GM21526 (cell line): ENCODE data around the gene LILRA5.
"Not testable (repeated sequence)": the region's sequence is repeated elsewhere in the genome, so short reads cannot be mapped to it uniquely, and the experiment has no call there.

Experiments
- ATAC-seq: cut with Tn5 transposase; IDR thresholded peaks from one replicate; pipeline ENCODE4 v1.9.1; 2021; ENCODE audit warnings: moderate library complexity; ENCODE audit not compliant: unreplicated experiment, low FRiP score

The LILRA5 gene

DNA sequence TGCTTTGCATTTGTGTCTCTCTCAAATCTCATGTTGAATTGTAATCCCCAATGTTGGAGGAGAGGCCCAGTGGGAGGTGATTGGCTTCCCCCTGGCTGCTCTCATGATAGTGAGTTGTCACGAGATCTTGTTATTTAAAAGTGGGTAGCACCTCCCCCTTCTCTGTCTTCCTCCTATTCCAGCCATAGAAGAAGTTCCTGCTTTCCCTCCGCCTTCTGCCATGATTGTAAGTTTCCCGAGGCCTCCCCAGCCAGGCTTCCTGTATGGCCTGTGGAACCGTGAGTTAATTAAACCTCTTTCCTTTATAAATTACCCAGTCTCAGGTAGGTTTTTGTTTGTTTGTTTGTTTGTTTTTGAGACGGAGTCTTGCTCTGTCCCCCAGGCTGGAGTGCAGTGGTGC lies 22.2 kb upstream of the LILRA5 start:
- ATAC-seq: no peak

DNA sequence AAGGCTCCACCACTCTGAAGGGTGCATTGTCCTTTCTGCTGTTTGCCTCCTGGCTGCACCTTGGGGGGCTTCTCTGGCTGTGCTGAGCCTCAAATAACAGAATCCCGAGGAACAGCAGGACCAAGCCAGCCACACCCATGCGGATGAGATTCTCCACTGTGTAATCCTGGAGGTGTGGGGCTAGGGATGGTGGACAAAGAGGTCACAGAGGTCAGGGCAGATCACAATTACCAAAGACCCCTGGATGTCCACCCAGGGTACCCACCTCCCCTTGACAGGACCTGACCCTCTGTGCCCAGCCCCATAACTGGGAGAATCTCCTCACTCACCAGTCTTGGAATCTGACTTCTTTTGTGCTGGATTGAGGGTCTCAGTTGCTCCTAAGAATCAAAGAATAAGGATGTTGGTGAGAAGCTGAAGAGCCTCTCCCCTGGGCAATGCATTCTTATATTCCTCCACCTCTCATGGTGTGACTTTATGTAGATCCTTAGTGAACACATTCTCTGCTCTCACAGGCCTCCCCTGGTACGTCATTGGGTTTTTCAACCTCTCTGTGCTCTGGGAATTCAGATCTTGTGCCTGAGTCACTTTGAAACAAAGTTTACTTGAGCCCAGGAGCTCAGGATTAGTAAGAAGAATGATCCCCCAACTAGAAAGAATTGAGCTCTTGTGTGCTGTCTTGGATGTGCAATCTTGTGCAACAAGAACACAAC lies 20.8 kb upstream of the LILRA5 start:
- no peak for ATAC-seq

DNA sequence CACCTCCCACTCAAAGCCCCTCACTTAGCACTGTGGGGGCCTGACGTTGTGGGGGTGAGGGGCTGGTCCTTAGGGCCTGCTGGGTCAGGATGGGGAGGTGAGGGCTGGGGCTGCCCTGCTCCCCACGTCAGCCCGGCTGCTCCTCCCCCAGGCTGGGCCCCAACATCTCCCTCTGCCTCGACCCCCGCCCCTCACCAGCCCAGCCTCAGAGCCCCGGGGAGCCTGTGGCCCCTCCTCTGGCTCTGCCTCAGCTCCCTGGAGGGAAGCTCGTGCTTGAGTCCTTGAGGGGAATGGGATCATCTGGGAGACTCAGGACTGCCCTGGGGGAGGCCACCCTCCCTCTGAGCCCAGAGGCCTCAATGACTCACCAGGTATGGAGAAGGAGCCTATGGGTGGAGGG lies 19.2 kb upstream of the LILRA5 start:
- ATAC-seq: no peak

DNA sequence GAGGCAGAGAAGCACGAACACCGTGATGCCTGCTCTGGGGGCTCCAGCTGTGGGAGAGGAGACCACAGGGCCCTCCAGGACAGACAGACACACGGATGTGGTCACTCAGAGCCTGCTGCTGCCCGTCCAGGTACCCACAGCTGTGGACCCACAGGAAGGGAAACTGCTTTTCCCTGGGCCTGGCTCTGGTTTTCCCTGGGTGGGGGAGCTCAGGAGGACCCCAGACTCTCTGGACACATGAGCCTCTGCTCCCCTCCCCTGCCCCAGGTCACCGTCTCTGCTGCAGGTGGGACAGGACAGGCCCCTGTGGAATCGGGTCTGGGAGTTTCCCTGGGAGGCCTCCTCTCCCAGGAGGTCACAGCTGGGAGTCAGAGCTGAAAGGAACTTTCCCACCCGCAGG lies 18.7 kb upstream of the LILRA5 start:
- ATAC-seq: no peak

DNA sequence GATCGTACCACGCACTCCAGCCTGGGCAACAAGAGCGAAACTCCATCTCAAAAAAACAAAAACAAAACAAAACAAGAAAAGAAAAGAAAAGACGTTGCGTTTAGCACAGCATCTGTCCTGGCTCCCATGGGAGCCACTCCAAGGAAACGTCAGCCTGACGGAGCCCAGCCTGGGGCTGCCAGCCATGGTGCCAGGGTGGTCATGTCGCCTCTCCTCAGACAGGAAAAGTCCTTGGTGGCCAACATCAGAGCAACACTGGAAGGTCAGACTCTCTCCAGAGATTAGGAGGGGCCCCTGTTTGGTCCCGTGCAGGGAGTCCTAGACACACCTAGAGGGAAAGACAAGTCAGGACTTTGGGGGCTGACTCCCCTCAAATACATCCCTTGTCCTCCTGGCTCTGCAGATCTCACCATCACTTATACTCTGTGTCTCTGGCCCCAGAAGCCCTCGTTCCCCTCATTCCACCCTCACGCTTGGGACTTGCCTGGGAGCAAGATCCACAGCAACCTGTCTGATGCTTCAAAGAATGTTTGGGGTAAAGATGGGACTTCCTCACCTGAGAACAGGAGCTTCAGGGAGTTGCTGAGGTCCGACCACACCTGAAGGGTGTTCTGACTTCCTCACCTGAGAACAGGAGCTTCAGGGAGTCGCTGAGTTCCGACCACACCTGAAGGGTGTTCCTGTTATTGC lies 16.7 kb upstream of the LILRA5 start:
- no peak for ATAC-seq

DNA sequence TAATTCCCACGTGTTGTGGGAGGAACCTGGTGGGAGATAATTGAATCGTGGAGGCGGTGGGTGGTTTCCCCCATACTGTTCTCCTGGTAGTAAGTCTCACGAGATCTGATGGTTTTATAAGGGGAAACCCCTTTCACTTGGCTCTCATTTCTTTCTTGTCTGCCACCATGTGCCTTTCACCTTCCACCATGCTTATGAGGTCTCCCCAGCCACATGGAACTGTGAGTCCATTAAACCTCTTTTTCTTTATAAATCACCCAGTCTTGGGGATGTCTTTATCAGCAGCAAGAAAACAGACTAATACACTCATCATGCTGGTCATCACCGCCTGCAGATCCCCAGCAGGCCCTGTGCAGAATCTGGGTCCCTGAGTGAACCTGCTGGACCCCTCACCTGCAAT lies 15.8 kb upstream of the LILRA5 start:
- ATAC-seq: not testable (repeated sequence)

DNA sequence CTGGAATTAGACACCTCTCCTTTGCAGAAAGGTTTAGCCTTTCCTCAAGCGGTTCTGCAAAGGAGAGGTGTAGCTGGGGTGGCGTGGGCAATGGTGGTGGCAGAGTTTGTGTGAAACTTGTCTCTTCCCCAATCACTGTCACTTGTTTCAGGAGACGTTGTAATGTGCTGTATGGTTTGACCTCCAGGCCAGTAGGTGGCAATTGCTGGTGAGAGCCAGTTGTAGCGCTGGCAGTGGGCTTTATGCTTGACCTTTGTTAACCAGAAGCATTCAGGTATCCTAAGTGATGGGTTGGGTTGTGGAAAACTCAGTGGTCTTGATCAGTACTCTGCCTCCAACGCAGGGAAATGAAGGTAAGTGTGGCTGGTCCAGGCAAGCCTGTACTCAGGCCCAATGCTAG lies 12.7 kb upstream of the LILRA5 start:
- no peak for ATAC-seq

DNA sequence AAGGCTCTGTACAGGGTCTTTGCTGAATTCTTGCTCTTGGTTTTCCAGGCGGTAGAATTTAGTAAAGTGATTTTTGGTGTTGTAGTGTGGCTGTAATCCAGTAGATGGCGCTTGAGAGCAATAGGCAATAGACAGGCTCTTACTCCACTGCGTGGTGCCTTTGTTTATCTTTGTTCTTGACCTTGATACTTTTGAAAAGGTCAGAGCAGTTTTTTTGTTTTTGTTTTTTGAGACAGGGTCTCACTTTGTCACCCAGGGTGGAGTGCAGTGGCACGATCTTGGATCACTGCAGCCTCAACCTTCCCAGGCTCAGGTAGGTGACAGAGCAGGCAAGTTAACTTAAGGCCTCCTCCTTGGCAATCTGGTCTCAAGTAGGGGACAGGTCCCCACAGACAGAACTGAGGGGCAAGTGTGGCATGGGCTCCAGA lies 12.2 kb upstream of the LILRA5 start:
- ATAC-seq: no peak

DNA sequence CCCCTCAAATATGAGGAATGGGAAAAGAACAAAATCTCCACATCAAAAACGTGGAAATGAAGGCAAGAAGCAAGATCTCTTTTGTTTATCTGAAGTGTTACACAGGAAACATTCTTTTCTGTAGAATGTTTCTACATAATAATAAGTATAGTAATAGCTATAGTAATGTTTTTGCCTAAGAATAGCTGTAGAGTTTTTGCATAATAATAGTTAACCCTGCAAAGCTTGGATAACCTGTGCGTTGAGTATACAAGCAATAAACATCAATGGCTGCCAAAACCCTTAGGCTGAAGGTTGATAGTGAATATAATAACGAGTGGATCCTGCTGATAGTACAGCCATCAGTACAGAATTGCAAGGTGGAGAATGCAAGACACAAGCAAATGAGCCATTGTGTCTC lies 11.1 kb upstream of the LILRA5 start:
- no peak for ATAC-seq

DNA sequence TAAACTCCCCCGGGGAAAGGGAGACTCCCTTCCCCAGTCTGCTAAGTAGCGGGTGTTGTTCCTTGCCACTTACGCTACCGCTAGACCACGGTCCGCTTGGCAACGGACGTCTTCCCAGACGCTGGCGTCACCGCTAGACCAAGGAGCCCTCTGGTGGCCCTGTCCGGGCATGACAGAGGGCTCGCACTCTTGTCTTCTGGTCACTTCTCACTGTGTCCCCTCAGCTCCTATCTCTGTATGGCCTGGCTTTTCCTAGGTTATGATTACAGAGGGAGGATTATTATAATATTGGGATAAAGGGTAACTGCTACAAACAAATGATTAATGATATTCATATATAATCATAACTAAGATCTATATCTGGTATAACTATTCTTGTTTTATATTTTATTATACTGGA lies 10.0 kb upstream of the LILRA5 start:
- not testable (repeated sequence) for ATAC-seq

DNA sequence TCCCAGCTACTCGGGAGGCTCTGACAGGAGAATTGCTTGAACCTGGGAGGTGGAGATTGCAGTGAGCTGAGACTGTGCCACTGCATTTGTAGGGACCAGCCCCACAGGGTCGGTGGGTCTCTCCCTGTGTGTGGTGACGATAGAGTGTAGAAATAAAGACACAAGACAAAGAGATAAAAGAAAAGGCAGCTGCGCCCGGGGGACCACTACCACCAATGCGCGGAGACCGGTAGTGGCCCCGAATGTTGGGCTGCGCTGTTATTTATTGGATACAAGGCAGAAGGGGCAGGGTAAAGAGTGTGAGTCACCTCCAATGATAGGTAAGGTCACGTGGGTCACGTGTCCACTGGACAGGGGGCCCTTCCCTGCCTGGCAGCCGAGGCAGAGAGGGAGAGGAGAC lies 9.3 kb upstream of the LILRA5 start:
- not testable (repeated sequence) for ATAC-seq

DNA sequence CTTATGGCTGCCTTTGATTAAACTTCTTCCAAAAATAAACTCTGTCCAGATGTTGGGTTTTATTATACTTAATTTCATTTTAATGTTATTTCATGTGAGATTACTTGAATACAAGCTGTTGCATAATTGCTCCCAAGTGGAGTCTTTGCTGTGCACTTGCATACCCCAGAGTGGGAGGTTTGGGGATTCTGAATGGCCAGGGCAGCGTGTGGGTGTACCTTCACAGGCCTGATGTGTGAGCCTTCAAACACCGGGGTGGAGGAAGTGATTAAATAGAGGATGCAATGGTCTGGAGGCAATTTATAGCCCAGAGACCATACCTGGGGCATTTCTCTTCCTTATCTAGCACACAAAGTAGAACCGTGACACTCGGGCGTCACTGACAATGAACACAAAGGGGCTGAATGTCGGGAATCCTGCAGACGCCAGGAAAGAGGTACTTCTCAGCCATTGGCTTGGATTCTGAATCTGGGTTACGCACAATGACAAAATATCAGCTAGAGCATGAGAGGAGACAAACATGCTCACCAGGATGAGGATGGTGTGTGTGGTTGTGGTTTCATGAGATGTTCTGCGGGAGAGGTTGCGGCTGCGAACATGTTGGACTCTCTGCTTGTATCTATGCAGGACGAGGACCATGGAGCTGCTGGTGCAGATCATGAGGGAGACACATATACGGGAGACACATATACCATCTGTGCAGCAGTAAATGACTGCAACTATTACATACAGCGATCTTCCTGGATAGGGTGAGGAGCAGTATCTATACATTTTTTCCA lies 7.1 kb upstream of the LILRA5 start:
- ATAC-seq: no peak

DNA sequence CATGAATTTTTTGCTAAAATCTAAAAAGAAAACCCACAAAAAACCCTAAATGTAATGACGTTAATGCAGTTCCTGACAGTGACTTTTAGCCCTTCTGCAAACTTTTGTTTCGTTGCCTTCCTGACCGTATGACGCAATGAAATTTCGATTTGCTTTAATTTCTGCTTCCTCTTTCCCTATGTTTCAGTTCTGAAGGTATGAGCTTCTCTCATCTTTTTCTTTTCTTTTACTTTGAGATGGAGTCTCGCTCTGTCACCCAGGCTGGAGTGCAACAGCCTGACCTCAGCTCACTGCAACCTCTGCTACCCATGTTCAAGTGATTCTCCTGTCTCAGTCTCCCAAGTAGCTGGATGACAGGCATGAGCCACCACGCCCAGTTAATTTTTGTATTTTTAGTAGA lies 6.1 kb upstream of the LILRA5 start:
- ATAC-seq: no peak

DNA sequence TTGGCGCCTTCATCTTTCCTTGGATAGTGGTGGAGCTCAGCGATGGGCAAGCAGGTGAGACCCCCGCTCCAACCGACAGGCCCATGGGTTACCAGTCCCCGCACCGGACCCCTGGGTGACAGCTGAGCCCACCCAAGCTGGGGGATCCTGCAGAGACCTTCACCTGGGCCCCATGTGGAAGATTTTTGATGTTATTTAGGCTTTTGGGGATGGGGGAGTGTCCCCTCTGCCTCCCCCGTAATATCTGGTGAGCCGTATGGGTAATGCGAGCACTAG lies 4.9 kb upstream of the LILRA5 start:
- no peak for ATAC-seq

DNA sequence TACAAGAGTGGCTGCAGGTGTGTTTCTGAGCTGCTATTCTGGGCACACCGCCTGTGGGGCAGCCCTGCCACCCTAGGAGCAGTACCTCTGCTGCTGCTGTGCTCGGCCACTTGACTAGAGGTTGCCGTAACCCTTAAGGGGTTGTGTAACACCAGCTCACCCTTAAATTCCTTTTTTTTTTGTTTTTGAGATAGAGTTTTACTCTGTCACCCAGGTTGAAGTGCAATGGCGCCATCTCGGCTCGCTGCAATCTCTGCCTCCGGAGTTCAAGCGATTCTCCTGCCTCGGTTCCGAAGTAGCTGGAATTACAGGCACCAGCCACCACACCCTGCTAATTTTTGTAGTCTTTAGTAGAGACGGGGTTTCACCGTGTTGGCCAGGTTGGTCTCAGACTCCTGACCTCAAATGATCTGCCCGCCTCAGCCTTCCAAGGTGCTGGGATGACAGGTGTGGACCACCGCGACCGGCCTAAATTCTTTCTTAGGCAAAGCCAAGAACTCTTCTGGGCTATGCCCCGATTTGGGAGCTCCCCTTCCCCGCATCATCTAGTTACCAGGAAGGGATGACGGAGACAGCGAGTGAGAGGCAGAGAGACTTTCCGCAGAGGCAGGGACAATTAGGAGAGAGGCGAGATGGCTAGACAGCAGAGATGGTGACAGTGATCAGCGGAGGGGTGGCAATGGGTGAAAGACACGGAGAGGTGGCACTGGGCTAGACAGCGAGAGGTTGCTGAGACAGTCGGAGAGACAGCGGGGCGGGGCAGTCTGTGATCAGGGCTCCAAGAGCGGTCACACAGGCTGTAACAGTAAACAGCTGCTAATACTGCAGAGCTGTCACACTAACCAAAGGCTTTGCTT lies 4.4 kb upstream of the LILRA5 start:
- no peak for ATAC-seq

DNA sequence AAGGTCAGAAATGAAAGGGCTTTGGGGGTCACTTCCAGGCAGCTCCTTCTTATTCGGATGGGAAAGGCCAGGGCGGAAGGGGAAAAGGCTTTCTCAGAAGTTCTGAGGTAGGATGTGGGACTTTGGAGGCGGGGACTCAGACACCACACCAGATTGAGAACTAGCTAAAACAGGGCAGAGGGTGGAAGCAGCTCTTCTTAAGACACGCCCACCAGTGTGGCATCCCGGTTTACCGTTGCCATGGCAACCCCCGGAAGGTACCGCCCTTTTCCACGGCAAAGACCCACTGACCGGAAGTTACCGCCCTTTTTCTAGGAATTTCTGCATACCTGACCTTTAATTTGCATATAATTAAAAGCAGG lies 3.8 kb upstream of the LILRA5 start:
- no peak for ATAC-seq

DNA sequence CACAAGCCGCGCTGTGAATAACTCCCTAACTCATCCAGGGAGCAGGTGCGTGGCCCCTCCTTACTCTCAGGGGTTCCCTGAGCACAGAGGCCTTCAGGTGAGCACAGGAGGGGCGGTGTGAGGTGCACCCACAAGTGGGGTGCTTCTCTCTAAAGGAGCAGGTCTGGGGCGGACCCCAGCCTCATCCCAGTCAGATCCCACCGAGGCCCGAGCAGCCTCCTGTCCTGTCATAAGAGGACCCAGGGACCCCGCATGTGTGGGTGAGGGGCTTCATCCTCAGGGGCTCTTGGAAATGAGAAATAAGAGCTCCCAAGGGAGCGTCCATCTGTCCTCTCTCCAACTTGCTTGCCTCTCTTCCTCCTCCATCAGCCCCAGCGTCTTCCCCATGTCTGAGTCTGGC lies 3.0 kb upstream of the LILRA5 start:
- ATAC-seq: no peak

DNA sequence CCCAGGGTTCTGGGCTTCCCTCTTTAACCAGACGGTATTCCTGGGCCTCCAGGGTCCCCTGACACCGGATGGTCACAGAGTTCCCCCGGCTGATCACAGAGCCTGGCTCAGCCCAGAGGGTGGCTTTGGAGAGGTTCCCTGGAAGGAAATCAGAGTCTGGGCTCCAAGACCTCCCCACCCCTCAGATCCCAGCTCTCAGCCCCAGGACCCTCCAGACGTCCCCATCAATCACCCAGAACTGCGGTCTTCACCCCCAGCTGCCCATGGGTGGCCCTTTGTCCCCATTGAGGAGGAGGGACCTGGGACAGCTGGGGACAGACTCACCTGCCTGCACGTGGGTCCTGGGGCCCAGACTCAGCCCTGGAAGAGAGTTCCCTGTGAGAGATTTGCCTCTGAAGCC lies 955 bp downstream of the LILRA5 start:
- no peak for ATAC-seq

DNA sequence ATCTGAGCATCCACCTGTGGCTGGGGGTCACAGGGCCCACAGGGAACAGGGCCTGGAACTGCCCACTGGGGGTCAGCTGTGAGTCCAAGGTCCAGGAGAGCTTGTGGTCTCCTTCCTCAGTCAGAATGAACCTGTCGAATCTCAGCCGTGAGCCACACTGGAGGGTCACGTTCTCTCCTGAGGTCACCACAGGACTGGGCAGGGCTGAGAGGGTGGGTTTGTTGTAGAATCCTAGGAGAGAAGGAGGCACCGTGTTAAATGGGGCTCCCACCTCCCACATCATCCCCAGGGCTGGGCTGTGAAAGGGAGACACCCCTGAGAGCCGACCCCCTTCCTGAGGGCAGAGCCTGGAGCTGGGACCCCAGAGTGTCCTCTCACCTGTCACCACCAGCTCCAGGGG lies 1.5 kb downstream of the LILRA5 start:
- ATAC-seq: no peak

DNA sequence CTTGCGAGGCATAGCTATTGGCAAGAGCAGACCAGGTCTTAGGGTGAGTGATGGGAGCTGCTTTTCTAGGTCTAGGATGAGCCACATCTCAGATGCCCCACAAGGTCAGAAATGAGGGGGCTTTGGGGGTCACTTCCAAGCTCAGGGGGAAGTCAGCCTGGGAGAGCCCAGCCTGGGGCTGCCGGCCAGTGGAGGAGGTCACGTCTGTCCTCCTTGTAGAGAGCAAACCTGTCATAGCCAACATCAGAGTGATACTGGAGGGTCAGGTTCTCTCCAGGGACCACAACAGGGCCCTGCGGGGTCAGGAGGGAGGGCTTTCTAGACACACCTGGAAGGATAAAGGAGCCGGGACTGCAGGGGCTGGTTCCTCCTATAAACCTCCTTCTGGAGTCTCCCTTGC lies 2.4 kb downstream of the LILRA5 start:
- no peak for ATAC-seq

DNA sequence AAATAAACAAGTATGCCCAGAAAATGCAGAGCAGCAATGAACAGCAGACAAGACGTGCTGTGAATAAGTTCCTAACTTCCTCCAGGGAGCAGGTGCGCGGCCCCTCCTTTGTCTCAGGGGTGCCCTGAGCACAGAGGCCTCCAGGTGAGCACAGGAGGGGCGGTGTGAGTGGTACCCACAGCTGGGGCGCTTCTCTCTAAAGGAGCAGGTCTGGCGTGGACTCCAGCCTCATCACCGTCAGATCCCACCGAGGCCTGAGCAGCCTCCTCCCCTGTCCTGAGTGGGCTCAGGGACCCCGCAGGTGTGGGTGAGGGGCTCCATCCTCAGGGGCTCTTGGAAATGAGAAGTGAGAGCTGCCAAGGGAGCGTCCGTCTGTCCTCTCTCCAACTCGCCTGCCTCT lies 3.2 kb downstream of the LILRA5 start:
- ATAC-seq: no peak
